SK-N-SH treated with all-trans-retinoic acid at 6 μM for 48 hours (cell line): ENCODE results near the gene ATPAF2.

ENCODE experiments used
- ATAC-seq: fragments of 200-7000 bp; cut with Tn5 transposase; 3 replicates; pipeline ENCODE4 v1.9.1; 2020; ENCODE audit warnings: mild to moderate bottlenecking, moderate library complexity
- ARNTL ChIP-seq: fragments of 450-650 bp; formaldehyde crosslinking; IDR thresholded peaks from 2 replicates; pipeline ENCODE4 v1.5.0; 2020; ENCODE audit warnings: low read depth, mild to moderate bottlenecking, moderate library complexity, borderline replicate concordance
- BACH2 ChIP-seq: fragments of 250-450 bp; sonication (Bioruptor Pico); IDR thresholded peaks from 2 replicates; pipeline ENCODE4 v1.9.0; 2021; ENCODE audit warnings: mild to moderate bottlenecking, borderline replicate concordance
- CREB5 ChIP-seq: fragments of 250-450 bp; sonication (Bioruptor Pico); IDR thresholded peaks from 2 replicates; pipeline ENCODE4 v1.5.1; 2020; ENCODE audit warnings: low read depth, mild to moderate bottlenecking, moderate library complexity
- CSDC2 ChIP-seq: fragments of 250-450 bp; sonication (Bioruptor Pico); IDR thresholded peaks from 2 replicates; pipeline ENCODE4 v1.5.0; 2020; ENCODE audit warnings: mild to moderate bottlenecking, moderate library complexity
- CSRNP3 ChIP-seq: fragments of 250-450 bp; sonication (Bioruptor Pico); IDR thresholded peaks from 2 replicates; pipeline ENCODE4 v1.5.1; 2021; ENCODE audit warnings: mild to moderate bottlenecking, moderate library complexity
- ESRRG ChIP-seq: fragments of 250-450 bp; sonication (Bioruptor Pico); IDR thresholded peaks from 2 replicates; pipeline ENCODE4 v1.6.1; 2021; ENCODE audit warnings: mild to moderate bottlenecking
- GLIS3 ChIP-seq: fragments of 250-450 bp; sonication (Bioruptor Pico); IDR thresholded peaks from 2 replicates; pipeline ENCODE4 v1.5.0; 2020; ENCODE audit warnings: mild to moderate bottlenecking, moderate library complexity
- ISL1 ChIP-seq: fragments of 250-450 bp; sonication (Bioruptor Pico); IDR thresholded peaks from 2 replicates; pipeline ENCODE4 v2.1.2; 2022; ENCODE audit warnings: mild to moderate bottlenecking, moderate library complexity
- PATZ1 ChIP-seq: fragments of 250-450 bp; sonication (Bioruptor Pico); IDR thresholded peaks from 2 replicates; pipeline ENCODE4 v1.8.0; 2020; ENCODE audit warnings: mild to moderate bottlenecking, moderate library complexity, borderline replicate concordance
- POU6F1 ChIP-seq: fragments of 250-450 bp; sonication (Bioruptor Pico); IDR thresholded peaks from 2 replicates; pipeline ENCODE4 v1.8.0; 2021; ENCODE audit warnings: low read depth, mild to moderate bottlenecking, moderate library complexity, borderline replicate concordance
- RARB ChIP-seq: fragments of 250-450 bp; sonication (Bioruptor Pico); IDR thresholded peaks from 2 replicates; pipeline ENCODE4 v1.8.0; 2021; ENCODE audit warnings: mild to moderate bottlenecking, moderate library complexity
- TCF4 ChIP-seq: fragments of 250-450 bp; sonication (Bioruptor Pico); IDR thresholded peaks from 2 replicates; pipeline ENCODE4 v1.8.0; 2021; ENCODE audit warnings: mild to moderate bottlenecking, moderate library complexity, borderline replicate concordance
- TSHZ2 ChIP-seq: fragments of 250-450 bp; sonication (Bioruptor Pico); IDR thresholded peaks from 2 replicates; pipeline ENCODE4 v1.5.0; 2020; ENCODE audit warnings: mild to moderate bottlenecking, moderate library complexity
- ZC3H10 ChIP-seq: fragments of 250-450 bp; sonication (Bioruptor Pico); IDR thresholded peaks from 2 replicates; pipeline ENCODE4 v1.5.1; 2021; ENCODE audit warnings: mild to moderate bottlenecking, moderate library complexity
- ZFP30 ChIP-seq: fragments of 450-650 bp; formaldehyde crosslinking; IDR thresholded peaks from 2 replicates; pipeline ENCODE4 v1.5.0; 2022; ENCODE audit warnings: mild to moderate bottlenecking, moderate library complexity
- ZNF565 ChIP-seq: fragments of 450-650 bp; formaldehyde crosslinking; conservative IDR thresholded peaks from 2 replicates; pipeline ENCODE4 v1.5.0; 2020; ENCODE audit warnings: low read depth, mild to moderate bottlenecking, moderate library complexity
- ZNF70 ChIP-seq: fragments of 450-650 bp; formaldehyde crosslinking; IDR thresholded peaks from 2 replicates; pipeline ENCODE4 v1.5.0; 2020; ENCODE audit warnings: mild to moderate bottlenecking, moderate library complexity
- ZNF8 ChIP-seq: fragments of 450-650 bp; formaldehyde crosslinking; IDR thresholded peaks from 2 replicates; pipeline ENCODE4 v1.5.0; 2020; ENCODE audit warnings: mild to moderate bottlenecking, moderate library complexity

The ATPAF2 gene

GRCh38 chr17:18025945-18026776, 12.8 kb downstream of the ATPAF2 start:
- peak; percentile 91 for ATAC-seq
- TF ChIP-seq POU6F1, result no peak
- no peak for TF ChIP-seq GLIS3 (CRISPR knock-in tag)
- TF ChIP-seq ZNF565 (CRISPR knock-in tag), result no peak
- TF ChIP-seq RARB (CRISPR knock-in tag), result no peak
- TF ChIP-seq PATZ1 (CRISPR knock-in tag), result no peak
- TF ChIP-seq ESRRG (CRISPR knock-in tag), result no peak
- TF ChIP-seq CREB5 (CRISPR knock-in tag), result no peak
- no peak for TF ChIP-seq TSHZ2 (CRISPR knock-in tag)
- no peak for TF ChIP-seq ZFP30 (CRISPR knock-in tag)
- TF ChIP-seq ZNF8 (CRISPR knock-in tag), result no peak
- TF ChIP-seq TCF4, result no peak
- TF ChIP-seq ISL1 (CRISPR knock-in tag), result no peak
- no peak for TF ChIP-seq CSRNP3 (CRISPR knock-in tag)
- no peak for TF ChIP-seq ZNF70 (CRISPR knock-in tag)
- TF ChIP-seq BACH2, result no peak
- TF ChIP-seq CSDC2, result no peak

- ATAC-seq, result peak; percentile 28; the same call in 2 of the 3 replicates
- no peak for TF ChIP-seq ZNF70 (CRISPR knock-in tag)
- TF ChIP-seq ISL1 (CRISPR knock-in tag), result no peak
- no peak for TF ChIP-seq PATZ1 (CRISPR knock-in tag)
- no peak for TF ChIP-seq ZC3H10
- no peak for TF ChIP-seq ZNF565 (CRISPR knock-in tag)
- TF ChIP-seq CREB5 (CRISPR knock-in tag), result no peak
- no peak for TF ChIP-seq TSHZ2 (CRISPR knock-in tag)
- TF ChIP-seq CSDC2, result no peak
- no peak for TF ChIP-seq ZFP30 (CRISPR knock-in tag)
- no peak for TF ChIP-seq GLIS3 (CRISPR knock-in tag)
- no peak for TF ChIP-seq CSRNP3 (CRISPR knock-in tag)
- TF ChIP-seq ARNTL (CRISPR knock-in tag), result no peak
- TF ChIP-seq RARB (CRISPR knock-in tag), result no peak
Measured at GRCh38 chr17:18025241-18025944, 13.6 kb downstream of the ATPAF2 start.
